ENCODE results near the gene TMC5.
"Not testable (repeated sequence)": the region's sequence is repeated elsewhere in the genome, so short reads cannot be mapped to it uniquely, and the experiment has no call there.

Gene TMC5

DNA sequence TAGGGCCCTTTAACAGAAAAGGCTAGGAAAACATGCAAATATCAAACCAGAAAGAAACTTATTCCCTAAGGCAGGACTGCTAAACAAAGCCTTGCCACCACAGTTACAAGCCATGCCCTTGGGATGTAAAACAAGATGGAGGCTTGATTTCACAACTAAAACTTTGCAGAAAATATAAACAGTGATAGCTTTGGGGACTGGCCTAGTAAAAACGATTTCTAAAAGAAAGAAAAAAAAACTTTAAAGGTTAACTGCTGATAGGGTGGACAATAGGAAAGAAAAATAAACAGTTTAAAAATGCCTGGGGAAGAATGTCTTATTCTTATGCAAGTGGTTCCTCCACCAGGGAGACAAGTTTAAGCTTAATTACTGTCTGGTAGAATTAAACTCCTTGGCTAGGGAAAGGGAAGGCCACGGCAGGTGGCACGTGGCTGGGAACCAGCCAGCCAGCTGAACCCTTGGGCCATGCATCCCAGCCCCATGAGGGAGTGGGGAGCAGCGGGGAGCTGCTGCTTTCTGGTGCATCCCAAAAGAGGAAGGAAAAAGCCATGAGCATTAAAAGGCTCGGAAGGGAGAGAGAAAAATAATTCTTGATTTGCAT is 10.7 kb upstream of the TMC5 start:
- DNase-seq: no peak

DNA sequence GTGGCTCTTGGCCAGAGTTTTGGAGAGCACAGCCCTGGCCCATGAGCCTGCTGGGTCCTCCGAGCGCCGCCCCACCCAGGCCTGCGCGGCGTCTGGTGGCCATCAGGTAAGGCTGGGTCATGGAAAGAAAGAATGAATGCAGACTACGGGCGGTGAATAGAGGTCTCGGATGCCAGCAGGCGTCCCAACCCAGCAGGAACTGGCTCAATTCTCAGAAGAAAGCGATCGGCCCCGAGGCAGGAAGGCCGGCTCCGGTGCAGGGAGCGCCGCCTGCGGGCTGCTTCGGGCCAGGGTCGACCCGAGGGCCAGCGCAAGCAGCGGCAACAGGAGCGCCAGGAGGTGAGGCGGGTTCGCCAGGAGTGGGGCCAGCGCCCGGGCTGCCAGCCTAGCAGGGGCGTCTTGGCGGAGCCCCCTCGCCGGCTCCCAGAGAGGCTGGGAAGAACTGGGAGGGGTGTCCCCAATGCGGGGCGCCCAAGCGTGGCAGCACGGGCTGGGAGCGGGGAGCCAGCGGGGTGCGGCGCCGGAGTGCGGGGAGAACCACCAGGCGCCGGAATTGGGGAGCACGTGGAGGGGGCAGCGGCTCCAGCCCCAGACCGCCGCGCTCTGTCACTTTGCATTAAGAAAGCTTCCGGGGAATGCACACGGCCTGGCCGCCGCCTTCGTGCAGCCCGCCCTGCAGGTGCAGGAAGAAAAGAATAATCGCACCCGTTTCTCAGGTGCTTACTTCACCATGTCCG is 7.1 kb upstream of the TMC5 start:
- peak; percentile 56 for DNase-seq

DNA sequence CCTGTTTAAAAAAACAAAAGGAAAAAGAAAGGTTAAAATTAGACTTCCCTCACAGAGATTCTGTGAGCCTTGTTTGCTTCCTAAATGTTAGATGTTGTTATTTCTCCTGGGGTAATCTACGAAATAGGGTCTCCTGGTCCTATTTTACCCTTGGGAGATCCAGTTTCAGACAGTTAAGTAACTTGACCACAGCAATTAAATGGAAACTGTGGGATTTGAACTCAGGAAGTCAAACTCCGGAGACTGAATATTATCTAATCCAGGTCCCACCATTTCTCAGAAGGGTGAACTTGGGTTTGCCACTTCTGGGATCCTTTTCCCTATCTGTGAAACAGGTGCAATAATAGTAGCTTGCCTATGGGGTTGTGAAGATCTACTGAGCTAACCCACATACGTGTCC is 6.4 kb upstream of the TMC5 start:
- DNase-seq: no peak

DNA sequence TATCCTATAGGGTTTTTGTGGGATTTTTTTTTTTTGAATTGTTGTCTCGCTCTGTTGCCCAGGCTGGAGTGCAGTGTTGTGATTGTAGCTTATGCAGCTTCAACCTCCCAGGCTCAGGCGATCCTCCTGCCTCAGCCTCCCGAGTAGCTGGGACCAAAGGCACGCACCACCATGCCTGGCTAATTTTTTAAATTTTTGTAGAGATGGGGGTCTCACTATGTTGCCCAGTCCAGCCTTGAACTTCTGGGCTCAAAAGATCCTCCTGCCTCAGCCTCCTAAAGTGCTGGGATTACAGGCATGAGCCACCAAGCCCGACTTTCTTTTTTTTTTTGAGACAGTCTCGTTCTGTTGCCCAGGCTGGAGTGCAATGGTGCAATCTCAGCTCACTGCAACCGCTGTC is 5.6 kb upstream of the TMC5 start:
- DNase-seq: not testable (repeated sequence)

DNA sequence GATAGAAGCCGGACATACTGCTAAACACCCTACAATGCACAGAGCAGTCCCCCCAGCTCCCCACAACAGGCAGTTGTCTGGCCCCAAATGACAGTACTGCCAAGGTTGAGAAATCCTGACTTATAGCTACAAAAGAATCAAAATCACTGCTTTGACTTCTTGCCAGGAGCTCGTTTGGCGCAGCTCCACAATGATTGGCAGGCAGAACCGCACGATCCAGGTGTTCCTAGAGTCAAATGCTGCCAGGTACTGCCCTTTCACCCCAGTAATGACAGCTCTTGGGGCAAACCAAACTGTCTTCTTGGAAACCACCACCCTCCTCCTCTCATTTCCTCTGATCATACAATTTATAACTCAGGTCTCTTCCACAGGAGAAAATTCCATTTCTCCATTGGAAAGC is 2.2 kb upstream of the TMC5 start:
- no peak for DNase-seq

DNA sequence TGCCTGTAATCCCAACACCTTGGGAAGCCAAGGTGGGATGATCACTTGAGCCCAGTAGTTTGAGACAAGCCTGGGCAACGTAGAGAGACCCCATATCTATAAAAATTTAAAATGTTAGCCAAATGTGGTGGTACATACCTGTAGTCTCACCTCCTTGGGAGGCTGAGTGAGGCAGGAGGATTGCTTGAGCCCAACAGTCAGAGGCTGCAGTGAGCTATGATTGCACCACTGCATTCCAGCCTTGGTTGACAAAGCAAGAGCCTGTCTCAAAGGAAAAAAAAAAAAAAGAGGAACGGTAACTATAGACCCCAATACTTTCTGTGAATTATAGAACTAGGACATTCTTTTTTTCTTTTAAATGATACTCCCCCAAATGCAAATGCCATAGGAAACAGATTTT is 1.8 kb upstream of the TMC5 start:
- no peak for DNase-seq

DNA sequence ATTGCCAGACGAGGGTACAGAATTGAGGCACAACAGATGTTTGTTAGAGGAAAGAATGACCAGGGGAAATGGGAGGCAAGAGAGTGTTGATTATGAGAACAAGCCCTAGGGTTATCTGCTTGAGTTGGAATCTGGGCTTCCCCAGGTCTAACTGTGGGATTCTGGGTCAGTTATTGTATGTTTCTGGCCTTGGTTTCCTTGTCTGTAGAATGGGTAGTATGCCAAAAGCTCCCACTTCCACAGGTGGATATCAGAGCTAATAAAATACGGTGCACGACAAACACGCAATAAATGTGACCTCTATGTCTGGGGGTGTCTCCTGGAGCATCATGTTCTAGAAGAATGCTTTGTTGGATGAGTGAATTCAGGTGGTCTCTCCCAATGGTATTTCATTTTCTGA is 517 bp downstream of the TMC5 start:
- DNase-seq: no peak

DNA sequence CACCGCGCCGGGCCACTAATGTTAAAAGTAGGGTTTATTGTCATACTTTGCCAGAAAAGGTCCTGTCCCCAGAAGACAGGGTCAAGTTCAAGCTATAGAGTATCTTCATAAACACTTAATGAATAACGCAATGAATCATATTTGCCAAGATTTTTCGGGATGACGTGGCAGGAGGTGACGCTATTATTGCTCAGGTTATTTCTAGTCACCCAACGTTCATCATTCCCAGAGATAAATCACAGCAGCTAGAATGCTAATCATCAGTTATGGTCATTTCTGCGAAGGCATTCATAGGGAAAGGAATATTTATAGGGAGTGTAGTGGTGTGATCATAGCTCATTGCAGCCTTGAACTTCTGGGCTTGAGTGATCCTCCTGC is 2.0 kb downstream of the TMC5 start:
- DNase-seq: no peak

DNA sequence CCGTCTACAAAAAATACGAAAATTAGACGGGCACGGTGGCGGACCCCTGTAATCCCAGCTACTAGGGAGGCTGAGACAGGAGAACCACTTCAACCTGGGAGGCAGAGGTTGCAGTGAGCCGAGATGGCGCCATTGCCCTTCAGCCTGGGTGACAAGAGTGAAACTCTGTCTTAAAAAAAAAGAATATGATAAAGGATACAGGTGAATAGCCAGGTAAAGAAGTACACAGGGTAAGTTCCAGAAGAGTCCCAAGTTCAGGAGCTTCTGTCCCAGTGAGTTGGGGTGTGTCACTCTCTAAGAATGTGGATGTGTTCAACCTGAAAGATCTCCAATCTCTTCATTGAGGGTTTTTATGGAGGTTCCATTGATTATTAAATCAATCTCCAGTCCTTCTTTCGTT is 6.8 kb downstream of the TMC5 start:
- no peak for DNase-seq

DNA sequence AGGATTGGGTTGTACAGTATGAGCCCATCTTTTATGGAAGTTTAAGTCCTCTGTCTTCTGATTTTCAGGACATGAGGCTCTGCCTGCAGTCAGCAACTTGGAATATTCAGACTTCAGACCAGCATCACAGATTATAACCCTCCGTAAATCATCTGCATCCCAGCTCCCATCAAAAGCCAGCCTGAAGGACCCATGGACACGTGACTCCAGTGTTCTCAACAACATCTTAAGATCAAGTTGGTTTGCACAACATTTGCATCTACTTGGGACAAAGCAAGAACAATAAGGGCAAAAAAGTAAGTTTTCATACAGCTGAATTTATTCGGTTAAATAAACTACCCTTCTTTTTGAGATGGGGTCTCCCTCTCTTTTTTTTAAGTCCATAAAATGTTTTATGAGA is 12.7 kb downstream of the TMC5 start:
- no peak for DNase-seq

DNA sequence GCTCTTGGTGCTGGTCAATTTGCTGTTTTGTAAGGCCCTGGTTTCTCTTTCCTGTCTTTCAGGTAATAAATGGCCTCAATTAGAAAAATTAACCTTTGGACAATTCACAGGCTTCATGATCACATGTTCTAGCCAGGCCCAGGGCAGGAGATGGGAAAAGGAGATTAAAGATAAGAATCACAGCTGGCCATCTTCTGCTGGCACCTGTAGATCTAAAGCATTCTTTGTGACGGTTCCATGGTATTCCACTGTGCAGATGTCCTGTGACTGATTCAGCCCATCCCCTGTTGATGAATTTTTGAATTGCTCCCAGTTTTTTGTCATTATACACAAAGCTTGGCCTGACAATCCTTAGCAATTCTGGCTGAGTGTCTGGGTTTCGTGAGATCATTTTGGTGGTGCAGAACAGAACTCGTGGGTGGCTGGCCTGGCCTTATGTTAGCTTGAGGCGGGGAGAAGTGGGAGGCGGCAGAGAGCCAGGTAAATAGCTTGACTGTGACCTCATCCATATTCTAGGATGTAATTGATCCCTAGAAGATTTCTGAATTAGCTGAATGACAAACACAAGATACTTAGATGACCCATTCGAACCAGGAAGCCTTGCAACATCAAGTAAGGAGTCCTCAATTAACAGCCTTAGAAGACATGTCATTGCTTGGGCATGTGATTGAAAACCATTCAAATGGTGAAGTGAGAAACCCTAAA is 14.1 kb downstream of the TMC5 start:
- DNase-seq: no peak

DNA sequence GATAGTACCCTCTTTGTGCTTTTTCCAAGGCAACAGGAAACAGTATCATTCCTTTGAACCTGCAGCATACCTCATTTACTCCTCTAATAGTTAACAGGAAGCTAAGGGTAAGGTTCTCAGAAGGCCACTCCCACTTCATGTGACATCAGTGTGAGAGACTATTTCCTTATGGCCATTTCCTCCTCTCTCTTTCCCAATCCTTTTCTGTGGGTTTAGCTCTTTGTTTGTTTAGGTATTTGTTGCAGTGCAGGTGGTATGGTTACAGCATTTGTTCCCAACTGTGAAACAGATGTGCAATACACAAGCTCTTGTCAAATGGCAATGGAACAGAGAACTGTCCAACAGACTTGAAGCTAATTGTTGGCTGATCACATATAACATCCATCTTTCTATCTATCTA is 14.7 kb downstream of the TMC5 start:
- no peak for DNase-seq

DNA sequence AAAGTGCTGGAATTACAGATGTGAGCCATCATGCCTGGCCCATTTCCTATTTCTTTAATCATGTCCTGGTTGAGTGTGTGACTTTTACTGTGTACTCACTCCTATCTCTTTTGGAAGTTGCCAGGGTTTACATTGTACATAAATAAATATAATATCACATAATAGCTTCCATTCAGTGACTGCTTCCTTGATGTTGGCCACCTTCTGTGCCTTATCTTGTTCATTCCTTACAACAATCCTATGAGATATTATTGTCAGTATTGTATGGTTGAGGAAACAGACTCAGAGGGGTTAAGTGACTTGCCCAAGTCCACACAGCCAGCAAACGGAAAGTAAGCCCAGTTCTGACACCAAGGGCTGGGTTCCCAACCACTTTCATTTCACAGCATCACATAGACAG is 16.9 kb downstream of the TMC5 start:
- DNase-seq: no peak

DNA sequence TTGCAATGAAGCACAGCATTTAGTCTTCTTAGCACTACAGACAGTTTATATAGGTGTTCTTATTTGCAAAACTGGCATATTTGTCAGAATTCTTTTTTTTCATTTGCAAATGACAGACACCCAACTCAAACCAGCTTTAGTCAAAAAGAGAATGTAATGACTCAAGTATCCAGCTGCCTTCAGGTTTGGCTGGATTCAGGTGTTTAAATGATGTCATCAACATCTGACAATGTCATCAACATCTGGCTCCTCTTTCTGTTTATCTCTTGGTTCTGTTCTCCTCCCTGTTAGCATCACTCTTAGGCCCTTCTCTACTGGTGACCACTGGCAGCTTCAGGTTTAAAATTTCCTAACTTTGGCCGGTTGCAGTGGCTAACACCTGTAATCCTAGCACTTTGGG is 18.9 kb downstream of the TMC5 start:
- no peak for DNase-seq

DNA sequence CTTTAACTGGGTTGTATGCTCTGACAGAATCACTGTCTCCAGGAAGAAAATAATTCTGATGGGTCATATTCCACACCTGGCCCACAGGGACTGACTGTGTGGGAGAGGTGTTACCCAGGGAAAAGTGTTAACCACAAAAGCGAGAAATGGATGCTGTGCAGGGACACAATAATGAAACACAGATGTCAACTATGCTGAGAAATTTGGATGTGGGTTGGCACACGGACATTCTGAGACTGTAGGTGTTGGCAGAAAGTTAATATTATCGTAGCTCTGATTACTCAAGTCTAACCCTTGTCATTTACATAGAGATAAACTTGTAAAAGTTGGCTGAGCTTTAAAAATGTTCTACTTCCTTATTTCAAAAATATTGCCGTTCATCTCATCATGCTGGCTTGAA is 19.6 kb downstream of the TMC5 start:
- no peak for DNase-seq

DNA sequence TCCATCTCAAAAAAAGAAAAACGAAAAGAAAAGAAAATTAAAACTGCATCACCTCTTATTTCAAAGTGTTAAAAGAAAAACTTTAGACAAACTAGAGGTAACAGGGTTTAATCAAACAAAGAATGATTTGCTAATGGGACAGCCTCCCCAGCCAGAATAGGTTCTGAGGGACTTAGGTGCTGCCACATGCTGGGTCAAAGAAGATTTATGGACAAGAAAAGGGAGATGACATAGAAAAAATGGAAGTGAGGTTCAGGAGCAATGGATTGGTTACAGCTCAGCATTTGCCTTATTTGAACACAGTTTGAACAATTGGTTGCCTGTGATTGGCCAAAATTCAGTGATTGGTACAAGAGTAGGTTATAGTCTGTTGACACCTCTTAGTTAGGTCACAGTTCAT is 21.1 kb downstream of the TMC5 start:
- no peak for DNase-seq

DNA sequence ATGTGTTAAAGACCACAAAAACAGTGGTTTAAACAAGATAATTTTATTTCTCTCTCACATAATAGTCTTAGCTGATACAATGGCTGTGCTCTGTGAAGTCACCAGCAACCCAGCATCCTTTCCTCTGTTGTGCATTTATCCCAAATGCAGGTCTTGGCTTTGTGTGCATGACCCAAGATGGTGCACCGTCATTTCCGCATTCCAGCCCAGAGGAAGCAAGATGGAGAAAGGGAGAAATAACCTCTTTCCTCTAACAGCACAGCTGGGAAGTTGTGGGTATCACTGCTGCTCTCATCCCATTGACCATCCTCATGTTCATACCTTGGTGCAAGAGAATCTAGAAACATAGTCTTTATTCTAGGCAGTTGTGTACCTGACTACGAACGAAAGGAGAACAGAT is 21.8 kb downstream of the TMC5 start:
- no peak for DNase-seq

DNA sequence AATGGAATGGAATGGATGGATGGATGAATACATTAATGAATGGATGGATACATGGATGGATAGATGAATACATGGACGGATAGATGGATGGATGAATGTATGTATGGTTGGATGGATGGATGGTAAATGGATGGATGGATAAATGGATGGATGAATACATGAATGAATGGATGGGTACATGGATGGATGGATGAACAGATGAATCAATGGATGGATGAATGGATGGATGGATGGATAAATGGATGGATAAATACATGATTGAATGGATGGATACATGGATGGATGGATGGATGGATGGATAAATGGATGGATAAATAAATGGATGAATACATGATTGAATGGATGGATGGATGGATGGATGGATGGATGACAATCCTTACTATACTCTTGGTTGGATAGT is 26.0 kb downstream of the TMC5 start:
- DNase-seq: no peak

DNA sequence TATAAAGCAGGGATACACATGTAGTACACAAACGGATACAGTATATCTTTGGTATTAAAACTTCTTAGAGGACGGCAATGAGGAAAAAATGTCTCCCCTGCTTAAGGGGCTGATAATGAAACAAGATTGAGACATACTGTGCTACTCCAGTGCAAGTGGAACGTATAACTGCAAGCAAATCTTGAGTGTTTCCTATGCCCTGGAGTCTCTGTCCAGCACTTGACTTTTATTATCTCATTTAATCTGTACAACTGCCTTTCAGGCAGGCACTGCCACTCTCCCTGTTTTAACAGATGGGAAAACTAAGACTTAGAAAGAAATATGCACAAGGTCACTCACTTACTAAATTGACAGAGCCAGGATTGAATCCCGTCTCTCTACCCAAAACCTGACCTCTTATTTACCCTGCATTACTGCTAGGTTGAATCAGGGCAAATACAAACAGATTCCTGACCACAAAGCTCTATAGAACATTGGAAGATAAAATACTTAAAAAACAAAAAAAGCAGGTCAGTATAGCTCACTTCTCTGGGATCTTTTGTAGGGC is 28.7 kb downstream of the TMC5 start:
- DNase-seq: no peak

DNA sequence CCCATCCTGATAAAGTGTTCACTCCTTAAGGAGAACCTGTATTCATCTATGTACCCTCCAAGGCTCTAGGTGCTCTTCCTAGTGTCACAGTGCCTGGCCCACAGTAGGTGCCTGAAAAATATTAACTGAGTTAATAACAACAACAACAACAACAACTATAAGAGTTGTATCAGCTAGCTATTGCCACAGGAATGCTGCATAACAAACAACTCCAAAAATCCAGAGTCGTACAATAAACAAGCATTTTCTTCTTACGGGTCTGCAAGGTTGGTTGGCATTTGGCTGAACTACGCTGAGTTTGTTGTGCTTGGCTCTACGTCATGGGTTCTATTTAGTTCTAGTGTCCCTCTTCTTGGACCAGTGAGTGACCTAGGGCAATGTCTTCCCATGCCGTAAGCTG is 29.2 kb downstream of the TMC5 start:
- DNase-seq: no peak

DNA sequence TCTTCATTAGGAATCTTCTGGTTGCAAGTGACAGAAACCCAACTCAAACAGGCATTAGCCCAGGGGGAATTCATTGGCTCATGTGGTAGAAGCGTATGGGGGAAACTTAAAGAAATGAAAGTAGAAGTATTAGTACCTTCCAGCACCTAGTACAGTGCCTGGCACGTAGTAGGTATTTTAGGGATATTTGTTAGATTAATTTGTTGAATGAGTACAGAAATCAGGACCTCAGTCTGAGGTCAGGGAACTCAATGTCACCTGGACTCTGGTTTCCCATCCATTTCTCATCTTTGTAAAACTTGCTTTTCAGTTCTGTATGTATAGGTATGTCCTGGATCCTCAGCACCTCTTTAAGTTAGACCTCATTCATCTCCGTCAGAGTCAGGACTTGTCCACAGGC is 32.5 kb downstream of the TMC5 start:
- no peak for DNase-seq

DNA sequence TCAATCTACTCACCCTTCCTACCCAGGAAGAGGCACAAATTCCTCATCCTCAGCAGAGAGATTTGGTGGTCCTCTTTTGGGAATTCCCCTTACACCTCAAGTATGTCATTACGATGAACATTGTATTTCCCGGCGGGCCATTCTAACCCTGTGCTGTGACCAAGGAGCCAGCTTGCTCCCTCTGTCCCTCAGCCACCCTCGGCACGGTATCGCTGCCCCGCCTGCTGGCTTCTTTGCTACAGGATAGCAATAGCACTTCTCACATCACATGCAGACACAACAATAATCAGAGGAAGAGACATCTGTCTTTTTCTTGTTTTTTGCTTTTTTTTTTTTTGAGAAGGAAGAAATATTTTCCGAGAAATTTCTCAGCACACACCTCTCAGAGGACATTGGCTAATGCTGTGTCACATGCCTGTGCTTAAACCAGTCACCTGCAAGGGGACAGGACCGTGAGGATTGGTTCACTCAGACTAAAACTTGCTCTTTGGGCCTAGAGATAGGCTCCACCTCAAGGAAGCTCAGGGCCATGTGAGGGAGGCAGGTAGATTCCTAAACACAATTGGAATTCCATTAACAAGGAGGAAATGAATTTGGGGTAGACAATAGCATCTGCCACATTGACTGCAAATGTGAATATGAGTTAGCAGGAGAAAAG is 41.2 kb downstream of the TMC5 start:
- no peak for DNase-seq

DNA sequence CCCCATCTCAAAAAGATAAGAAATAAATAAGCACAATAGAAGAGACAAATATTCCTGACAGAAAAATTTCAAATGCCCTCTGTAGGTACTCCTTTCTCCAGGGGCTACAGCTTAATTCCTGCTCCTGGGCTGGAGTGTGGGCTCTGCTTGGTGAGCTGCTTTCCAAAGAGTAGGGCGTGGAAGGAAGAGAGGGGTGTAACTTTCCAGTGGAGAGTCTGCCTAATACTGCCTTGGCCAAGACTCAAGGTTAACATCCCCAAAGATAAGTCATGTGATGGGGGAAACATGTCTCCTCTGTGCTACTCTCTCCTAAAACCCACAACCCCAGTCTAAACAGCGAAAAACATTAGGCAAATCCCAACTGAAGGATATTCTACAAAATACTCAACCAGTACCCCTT is 42.7 kb downstream of the TMC5 start:
- no peak for DNase-seq
